HL-60/S4 (cell line): Measurements from ENCODE around the gene MCM8.

ENCODE experiments used
- in situ Hi-C: fragments of 300-500 bp; cut with MboI; formaldehyde crosslinking; loops from 2 replicates; pipeline ENCODE4 v1.14.3; 2022; ENCODE audit warnings: low sequenced_read_pairs

Gene MCM8

GRCh38 chr20:6038256-6038655, 87.8 kb downstream of the MCM8 start:
- in situ Hi-C loops: no loop called here

DNA sequence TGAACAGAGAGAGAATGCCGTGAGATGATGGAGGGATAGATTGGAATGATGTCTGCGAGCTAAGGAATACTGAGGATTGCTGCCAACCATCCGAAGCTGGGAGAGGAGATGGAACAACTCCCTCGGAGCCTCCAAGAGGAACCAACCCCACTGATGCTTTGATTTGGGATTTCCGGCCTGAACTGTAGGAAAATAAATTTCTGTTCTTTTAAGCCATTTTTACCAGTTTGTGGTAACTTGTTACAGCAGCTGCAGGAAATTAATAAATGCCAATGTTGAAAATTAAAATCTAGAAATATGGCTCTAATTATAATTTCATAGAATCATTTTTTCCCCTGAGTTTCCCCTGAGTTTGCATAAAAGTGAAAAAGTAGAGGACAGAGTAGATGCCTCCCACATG, 89.3 kb downstream of the MCM8 start:
- in situ Hi-C loops: no loop called here

DNA sequence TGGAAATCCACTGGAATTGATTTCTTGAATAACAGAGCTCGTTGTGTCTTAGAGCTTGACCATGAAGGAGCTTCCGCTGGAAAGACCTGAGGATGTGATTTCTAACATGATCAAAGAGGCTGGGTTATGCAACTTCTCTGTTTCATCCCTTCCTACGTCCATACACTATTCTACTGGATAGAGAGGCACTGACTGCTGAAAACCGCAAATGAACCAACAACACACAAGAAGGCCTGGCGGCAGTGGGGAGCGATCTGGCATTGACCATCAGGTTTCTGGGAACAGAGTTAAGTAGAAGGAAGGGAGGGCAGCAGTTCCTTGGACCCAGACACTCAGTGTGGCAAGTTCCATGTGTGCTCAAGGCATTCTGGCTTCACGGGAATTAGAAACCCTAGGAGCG, 90.1 kb downstream of the MCM8 start:
- in situ Hi-C loops: no loop called here

GRCh38 chr20:6040958-6041807, 90.7 kb downstream of the MCM8 start:
- in situ Hi-C loops: no loop called here

DNA sequence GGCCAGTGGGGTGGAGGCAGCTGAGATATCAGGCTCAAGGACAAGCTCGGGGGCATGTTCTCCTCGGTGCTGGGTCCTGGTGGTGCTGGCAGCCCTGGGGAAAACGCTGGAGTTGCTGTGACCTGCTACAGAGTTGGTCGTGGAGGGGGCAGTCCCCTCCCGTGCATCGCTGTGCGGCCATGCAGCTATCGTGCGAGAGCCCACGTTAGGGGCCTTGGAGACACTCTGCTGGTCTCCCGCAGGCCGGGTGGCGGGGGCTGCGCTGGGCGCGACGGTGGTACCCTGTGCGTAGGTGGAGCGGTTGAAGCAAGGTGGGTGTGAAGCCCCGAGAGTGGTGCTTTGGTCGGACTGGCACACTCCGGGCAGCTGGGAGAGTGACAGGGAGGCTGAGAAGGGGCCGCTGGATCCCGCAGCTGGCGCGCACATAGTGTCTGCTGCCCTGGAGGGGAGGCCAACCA, 91.4 kb downstream of the MCM8 start:
- in situ Hi-C loops: no loop called here

DNA sequence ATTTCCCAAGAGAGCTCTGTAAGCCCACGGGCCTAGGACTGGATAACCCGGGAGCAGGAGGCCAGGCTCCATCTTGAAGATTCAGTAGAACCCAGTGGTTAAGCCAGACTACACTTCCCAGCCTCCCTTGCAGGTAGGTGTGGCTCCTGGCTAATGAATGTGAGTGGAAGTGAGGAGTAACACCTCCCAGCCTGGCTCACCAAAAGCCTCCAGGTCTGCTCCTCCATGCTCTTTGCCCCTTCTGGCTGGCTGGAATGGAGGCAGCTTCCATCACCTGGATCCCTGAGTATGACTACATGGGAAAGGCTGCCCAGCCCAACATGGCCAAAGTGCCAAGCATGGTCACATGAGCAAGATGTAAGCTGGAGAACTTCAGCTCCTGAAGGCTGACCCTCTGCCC, 93.7 kb downstream of the MCM8 start:
- in situ Hi-C loops: no loop called here

- in situ Hi-C loops: no loop called here
Observed at GRCh38 chr20:6045566-6045965, 95.1 kb downstream of the MCM8 start.

GRCh38 chr20:6046432-6046831, 96.0 kb downstream of the MCM8 start:
- in situ Hi-C loops: no loop called here

DNA sequence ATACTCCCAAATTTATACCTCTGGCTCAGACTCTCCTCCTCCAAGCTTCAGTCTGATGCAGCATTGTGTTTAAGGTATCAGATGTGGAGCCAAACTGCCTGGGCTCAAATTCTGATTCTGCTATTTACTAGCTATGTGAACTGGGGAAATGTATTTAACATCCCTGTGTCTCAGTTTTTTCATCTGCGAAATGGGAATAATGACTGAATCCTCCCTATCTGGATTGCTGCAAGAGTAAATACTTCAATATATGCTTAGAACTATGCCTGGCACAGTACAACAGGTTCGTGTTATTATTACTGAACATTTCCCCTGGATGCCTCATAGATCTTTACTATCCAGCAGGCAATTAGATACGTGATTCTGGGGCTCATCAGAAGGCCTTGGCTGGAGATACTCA, 97.9 kb downstream of the MCM8 start:
- in situ Hi-C loops: no loop called here
